Lower leg skin (tissue), 3 donors: Measurements from ENCODE around the gene MROH2B.

Experiments
- POLR2A ChIP-seq, 2 donors: fragments of 450-650 bp; IDR thresholded peaks; one replicate each; pipeline ENCODE4 v1.6.1; 2016 to 2017; ENCODE audit warnings: antibody characterized with exemption in 2 of 2, mild to moderate bottlenecking in 1 of 2, moderate library complexity in 1 of 2
- TF ChIP-seq, protein P1 (sequence below), 3 donors: fragments of 450-650 bp; IDR thresholded peaks; one replicate each; pipeline ENCODE4 v1.5.1; 2016; ENCODE audit warnings: antibody characterized with exemption in 3 of 3, mild to moderate bottlenecking in 3 of 3, moderate library complexity in 2 of 3

DNA sequence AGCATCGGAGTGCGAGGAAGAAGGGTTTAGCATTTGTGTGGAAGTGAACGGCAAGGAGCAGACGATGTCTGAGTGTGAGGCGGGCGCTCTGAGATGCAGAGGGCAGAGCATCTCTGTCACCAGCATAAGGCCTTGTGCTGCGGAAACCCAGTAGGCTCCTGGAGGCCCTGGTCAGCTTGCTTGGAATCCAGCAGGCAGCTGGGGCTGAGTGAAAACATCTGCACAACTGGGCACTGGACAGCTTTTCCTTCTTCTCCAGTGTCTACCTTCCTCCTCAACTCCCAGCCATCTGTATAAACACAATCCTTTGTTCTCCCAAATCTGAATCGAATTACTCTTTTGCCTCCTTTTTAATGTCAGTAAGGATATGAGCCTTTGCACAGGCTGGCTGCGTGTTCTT is 89.7 kb downstream of the MROH2B start:
- TF ChIP-seq, protein P1, sequence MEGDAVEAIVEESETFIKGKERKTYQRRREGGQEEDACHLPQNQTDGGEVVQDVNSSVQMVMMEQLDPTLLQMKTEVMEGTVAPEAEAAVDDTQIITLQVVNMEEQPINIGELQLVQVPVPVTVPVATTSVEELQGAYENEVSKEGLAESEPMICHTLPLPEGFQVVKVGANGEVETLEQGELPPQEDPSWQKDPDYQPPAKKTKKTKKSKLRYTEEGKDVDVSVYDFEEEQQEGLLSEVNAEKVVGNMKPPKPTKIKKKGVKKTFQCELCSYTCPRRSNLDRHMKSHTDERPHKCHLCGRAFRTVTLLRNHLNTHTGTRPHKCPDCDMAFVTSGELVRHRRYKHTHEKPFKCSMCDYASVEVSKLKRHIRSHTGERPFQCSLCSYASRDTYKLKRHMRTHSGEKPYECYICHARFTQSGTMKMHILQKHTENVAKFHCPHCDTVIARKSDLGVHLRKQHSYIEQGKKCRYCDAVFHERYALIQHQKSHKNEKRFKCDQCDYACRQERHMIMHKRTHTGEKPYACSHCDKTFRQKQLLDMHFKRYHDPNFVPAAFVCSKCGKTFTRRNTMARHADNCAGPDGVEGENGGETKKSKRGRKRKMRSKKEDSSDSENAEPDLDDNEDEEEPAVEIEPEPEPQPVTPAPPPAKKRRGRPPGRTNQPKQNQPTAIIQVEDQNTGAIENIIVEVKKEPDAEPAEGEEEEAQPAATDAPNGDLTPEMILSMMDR (IDR thresholded peaks at IDR 0.05) = no peak
- no peak for TF ChIP-seq POLR2A (IDR thresholded peaks at IDR 0.05)
